Smooth muscle cell (in vitro differentiated cells): ENCODE results near the gene USP26. TPM values are rescaled to one million over a fixed set of nuclear protein-coding genes. Genes with fewer than 3 reads are reported as not detected.
"Not testable (repeated sequence)": the region's sequence is repeated elsewhere in the genome, so short reads cannot be mapped to it uniquely, and the experiment has no call there.

Experiments used
- DNase-seq: peaks from one replicate; lab custom pipeline; 2025; ENCODE audit not compliant: unreplicated experiment; lab: John Stamatoyannopoulos, UW
- H2AFZ ChIP-seq: fragments of 200-600 bp; sonication (generic); 2 replicates; pipeline ENCODE4 v1.6.0; 2016; ENCODE audit warnings: antibody characterized with exemption, low read depth, mild to moderate bottlenecking
- H3F3A ChIP-seq: fragments of 200-600 bp; sonication (generic); 2 replicates; pipeline ENCODE4 v1.6.0; 2017; ENCODE audit warnings: antibody characterized with exemption, low read depth
- H3K27ac ChIP-seq: fragments of 200-600 bp; sonication (generic); 2 replicates; pipeline ENCODE4 v1.5.1; 2016; ENCODE audit warnings: low read depth, mild to moderate bottlenecking
- H3K27me3 ChIP-seq: fragments of 200-600 bp; sonication (generic); 2 replicates; pipeline ENCODE4 v1.6.1; 2016; ENCODE audit warnings: low read depth, mild to moderate bottlenecking
- H3K36me3 ChIP-seq: fragments of 200-600 bp; sonication (generic); 2 replicates; pipeline ENCODE4 v1.5.1; 2016; ENCODE audit warnings: low read depth
- H3K4me1 ChIP-seq: fragments of 200-600 bp; sonication (generic); 2 replicates; pipeline ENCODE4 v1.5.1; 2016; ENCODE audit warnings: low read depth
- H3K4me2 ChIP-seq: fragments of 200-600 bp; sonication (generic); 2 replicates; pipeline ENCODE4 v1.6.0; 2016; ENCODE audit warnings: mild to moderate bottlenecking
- H3K4me3 ChIP-seq: fragments of 200-600 bp; sonication (generic); 2 replicates; pipeline ENCODE4 v1.5.1; 2016; ENCODE audit warnings: mild to moderate bottlenecking
- H3K79me2 ChIP-seq: fragments of 200-600 bp; sonication (generic); 2 replicates; pipeline ENCODE4 v1.6.0; 2016; ENCODE audit warnings: low read depth, mild to moderate bottlenecking
- H3K9ac ChIP-seq: fragments of 200-600 bp; sonication (generic); 2 replicates; pipeline ENCODE4 v1.6.0; 2016; ENCODE audit warnings: low read depth
- H3K9me3 ChIP-seq: fragments of 200-600 bp; sonication (generic); replicated peaks from 2 replicates; pipeline ENCODE4 v1.5.1; 2016; ENCODE audit warnings: low read depth
- H4K20me1 ChIP-seq: fragments of 200-600 bp; sonication (generic); 2 replicates; pipeline ENCODE4 v1.6.0; 2016; ENCODE audit warnings: low read depth
- CTCF ChIP-seq: fragments of 200-600 bp; sonication (generic); IDR thresholded peaks from 2 replicates; pipeline ENCODE4 v1.5.1; 2017; ENCODE audit warnings: borderline replicate concordance, mild to moderate bottlenecking, antibody characterized with exemption; ENCODE audit not compliant: insufficient read depth, poor library complexity, severe bottlenecking
- WGBS: methylation state at CpG from one replicate; pipeline ENCODE4 v1.1.7; 2016; ENCODE audit warnings: low lambda C conversion rate; 5-methylcytosine and 5-hydroxymethylcytosine counted together
- polyA plus RNA-seq: library from polyadenylated mRNA; unstranded; fragments of >200 nt; fragmentation: Nextera tagmentation; extraction: Ambion mirVana; gene quantifications from 2 replicates; pipeline ENCODE4 v1.2.1, GENCODE V29; 2016
- total RNA-seq: library from RNA; depleted of rRNA; stranded (reverse); fragments of >200 nt; gene quantifications from 2 replicates; pipeline ENCODE4 v1.2.3, GENCODE V29; 2014

Gene USP26
- total and polyA plus RNA-seq, 2 experiments from 2014 or later: not detected

- Histone ChIP-seq H3K36me3 (no peaks in the 10 kb centered on the region), H3K9me3 (no peaks in the 10 kb centered on the region), H3K4me3 (no peak overlapping the region), H3K4me1 (no peaks in the 10 kb centered on the region), H3K4me2 (no peak overlapping the region), H4K20me1 (no peaks in the 10 kb centered on the region), H3F3A (no peaks in the 10 kb centered on the region), H3K27ac (no peak overlapping the region), H2AFZ (no peak overlapping the region), H3K79me2 (no peaks in the 10 kb centered on the region), H3K9ac (no peak overlapping the region), H3K27me3 (no peaks in the 10 kb centered on the region)
- no peak for TF ChIP-seq CTCF
- DNase-seq: no peak
Observed at GRCh38 chrX:132986556-132986955, 110.4 kb downstream of the USP26 start.

GRCh38 chrX:132984058-132984650, 112.8 kb downstream of the USP26 start:
- Histone ChIP-seq H3F3A (no peaks in the 10 kb centered on the region), H3K27ac (no peak overlapping the region), H3K9me3 (no peaks in the 10 kb centered on the region), H3K9ac (no peak overlapping the region), H4K20me1 (no peaks in the 10 kb centered on the region), H3K79me2 (no peaks in the 10 kb centered on the region), H3K4me1 (no peaks in the 10 kb centered on the region), H3K4me2 (no peak overlapping the region), H2AFZ (no peak overlapping the region), H3K36me3 (no peaks in the 10 kb centered on the region), H3K27me3 (no peaks in the 10 kb centered on the region), H3K4me3 (no peak overlapping the region)
- no peak for TF ChIP-seq CTCF
- WGBS: 77% methylated on average over 7 of the region's 7 CpGs
- no peak for DNase-seq

- Histone ChIP-seq H3K36me3 (no peaks in the 10 kb centered on the region), H3K9me3 (no peaks in the 10 kb centered on the region)
- WGBS: 38% methylated on average over 2 of the region's 2 CpGs
Observed at GRCh38 chrX:132983496-132983895, 113.4 kb downstream of the USP26 start.

GRCh38 chrX:132980035-132980434, 116.9 kb downstream of the USP26 start:
- not testable (repeated sequence) for H3K36me3 ChIP-seq, H2AFZ ChIP-seq, H3K27ac ChIP-seq, H3K4me2 ChIP-seq, H3K9ac ChIP-seq, H3K27me3 ChIP-seq, H3K79me2 ChIP-seq, H3K4me3 ChIP-seq, H3K9me3 ChIP-seq, H3K4me1 ChIP-seq, H3F3A ChIP-seq, DNase-seq, H4K20me1 ChIP-seq
- 90% methylated on average over 2 of the region's 2 CpGs for WGBS

More at GRCh38 chrX:132983496-132983895, 113.4 kb downstream of the USP26 start:
- DNase-seq: no peak
- H3K4me3 ChIP-seq: no peak overlapping the region
- H3K4me1 ChIP-seq: no peaks in the 10 kb centered on the region
- no peaks in the 10 kb centered on the region for H3F3A ChIP-seq
- H3K4me2 ChIP-seq: no peak overlapping the region
- no peak for TF ChIP-seq CTCF
- H3K9ac ChIP-seq: no peak overlapping the region
- no peak overlapping the region for H3K27ac ChIP-seq
- H3K79me2 ChIP-seq: no peaks in the 10 kb centered on the region
- no peak overlapping the region for H2AFZ ChIP-seq
- H4K20me1 ChIP-seq: no peaks in the 10 kb centered on the region
- no peaks in the 10 kb centered on the region for H3K27me3 ChIP-seq

Other genes starting within 250 kb of the USP26 start
- gene HS6ST2, start 138.5 kb downstream of the USP26 start, total RNA-seq: 13.3 and 17.3 TPM in 2 replicates
- 8.1 and 12.7 TPM in 2 replicates for gene HS6ST2, start 138.5 kb downstream of the USP26 start, polyA plus RNA-seq
- not detected in 2 replicates for gene TFDP3, start 121.2 kb upstream of the USP26 start, total RNA-seq
- not detected in 2 replicates for gene TFDP3, start 121.2 kb upstream of the USP26 start, polyA plus RNA-seq